AML-193 (cell line): ENCODE measurements around the gene NOD1.

Experiments
- DNase-seq, 2 experiments: peaks; one replicate each; lab custom pipeline; 2025; lab: John Stamatoyannopoulos, UW

Gene NOD1

GRCh38 chr7:30470771-30471170 is 7.8 kb downstream of the NOD1 start:
- DNase-seq: no peak

GRCh38 chr7:30470163-30470770 is 8.3 kb downstream of the NOD1 start:
- no peak for DNase-seq

GRCh38 chr7:30469303-30469702 is 9.3 kb downstream of the NOD1 start:
- no peak for DNase-seq

- DNase-seq: no peak
These were observed 9.8 kb downstream of the NOD1 start for GRCh38 chr7:30468791-30469190.

GRCh38 chr7:30468041-30468440 is 10.5 kb downstream of the NOD1 start:
- DNase-seq: peak; percentile 42 to 69

- no peak for DNase-seq
These were observed 11.3 kb downstream of the NOD1 start for GRCh38 chr7:30467271-30467670.

GRCh38 chr7:30466266-30466665 is 12.3 kb downstream of the NOD1 start:
- DNase-seq: no peak

GRCh38 chr7:30465811-30466180 is 12.8 kb downstream of the NOD1 start:
- no peak for DNase-seq

- DNase-seq: no peak
These were observed 13.4 kb downstream of the NOD1 start for GRCh38 chr7:30465046-30465810.

- DNase-seq: no peak
These were observed 14.3 kb downstream of the NOD1 start for GRCh38 chr7:30464231-30464671.

GRCh38 chr7:30463405-30464145 is 15.0 kb downstream of the NOD1 start:
- DNase-seq: no peak

GRCh38 chr7:30462179-30462578 is 16.4 kb downstream of the NOD1 start:
- DNase-seq: no peak

GRCh38 chr7:30460246-30460633 is 18.3 kb downstream of the NOD1 start:
- no peak for DNase-seq

GRCh38 chr7:30459591-30460245 is 18.9 kb downstream of the NOD1 start:
- no peak for DNase-seq

- no peak for DNase-seq
These were observed 20.3 kb downstream of the NOD1 start for GRCh38 chr7:30458311-30458710.

- no peak for DNase-seq
These were observed 24.7 kb downstream of the NOD1 start for GRCh38 chr7:30453921-30454320.

GRCh38 chr7:30453016-30453415 is 25.6 kb downstream of the NOD1 start:
- DNase-seq: no peak

GRCh38 chr7:30452280-30452930 is 26.2 kb downstream of the NOD1 start:
- no peak for DNase-seq

- DNase-seq: no peak
These were observed 26.9 kb downstream of the NOD1 start for GRCh38 chr7:30451539-30452279.

- no peak for DNase-seq
These were observed 27.5 kb downstream of the NOD1 start for GRCh38 chr7:30450983-30451497.
